Measurements from ENCODE around the gene ULK4. TPM values are rescaled to one million over a fixed set of nuclear protein-coding genes. Genes with fewer than 3 reads are reported as not detected.
A peak's percentile ranks its signal among the peaks of the same experiment; 100 is the strongest.

The ULK4 gene
- total RNA-seq, 2 donors from 2014 or later, result 30.5 to 31.5 TPM

DNA sequence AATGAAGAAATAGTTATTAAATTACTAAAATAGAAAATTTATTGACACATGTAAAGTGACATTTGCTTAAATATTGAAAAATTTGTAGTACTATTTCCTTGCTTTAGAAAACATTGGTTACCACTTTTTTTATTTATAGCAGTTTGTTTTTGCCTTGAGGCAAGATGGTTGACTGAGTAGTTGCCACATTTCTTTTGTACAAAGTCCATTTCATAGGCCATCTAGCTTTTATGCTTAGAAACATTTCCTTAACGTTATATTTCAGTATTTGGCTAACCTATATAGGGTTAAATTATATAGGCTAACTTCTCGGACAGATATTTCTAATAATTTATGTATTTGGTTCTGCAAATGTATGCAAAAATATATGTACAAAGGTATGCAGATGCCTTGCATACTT is 745.5 kb downstream of the ULK4 start:
- no peaks in the 10 kb centered on the region for H3K9me3 ChIP-seq (ENCODE audit: control insufficient read depth, low read length, poor library complexity, severe bottlenecking)
- Mint-ChIP-seq H3K4me1 (peaks cover 58% of the 10 kb centered on the region), H3K4me3 (no peak overlapping the region), H3K36me3 (ENCODE audit: low read depth) (no peaks in the 10 kb centered on the region), H3K27ac (no peak overlapping the region), H3K27me3 (no peaks in the 10 kb centered on the region)
- DNase-seq, result no peak
- ATAC-seq, result no peak

DNA sequence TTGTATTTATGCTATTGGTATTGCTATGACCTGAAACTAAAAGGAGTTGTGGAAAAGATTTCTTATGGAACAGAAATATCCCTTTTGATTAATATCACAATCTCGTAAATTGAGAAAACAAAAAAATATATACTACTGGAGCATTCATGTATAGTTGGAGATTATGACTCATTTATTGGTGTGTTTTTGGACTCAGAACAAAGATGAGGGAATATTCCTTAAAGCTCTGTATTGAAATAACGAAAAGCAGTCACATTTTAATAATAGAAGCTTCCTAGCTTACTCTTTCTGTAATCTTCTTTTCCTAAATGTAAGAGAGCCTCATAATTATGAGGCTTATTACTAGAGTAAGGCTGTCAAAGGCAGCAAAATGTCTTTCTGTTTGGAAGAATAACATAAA is 748.3 kb downstream of the ULK4 start:
- no peaks in the 10 kb centered on the region for H3K9me3 ChIP-seq (ENCODE audit: control insufficient read depth, low read length, poor library complexity, severe bottlenecking)
- Mint-ChIP-seq H3K4me3 (peak overlapping the region; percentile 42), H3K27ac (peak overlapping the region; percentile 17), H3K4me1 (peaks cover 60% of the 10 kb centered on the region), H3K27me3 (no peaks in the 10 kb centered on the region), H3K36me3 (ENCODE audit: low read depth) (no peaks in the 10 kb centered on the region)
- DNase-seq (no peak), ATAC-seq (no peak)

DNA sequence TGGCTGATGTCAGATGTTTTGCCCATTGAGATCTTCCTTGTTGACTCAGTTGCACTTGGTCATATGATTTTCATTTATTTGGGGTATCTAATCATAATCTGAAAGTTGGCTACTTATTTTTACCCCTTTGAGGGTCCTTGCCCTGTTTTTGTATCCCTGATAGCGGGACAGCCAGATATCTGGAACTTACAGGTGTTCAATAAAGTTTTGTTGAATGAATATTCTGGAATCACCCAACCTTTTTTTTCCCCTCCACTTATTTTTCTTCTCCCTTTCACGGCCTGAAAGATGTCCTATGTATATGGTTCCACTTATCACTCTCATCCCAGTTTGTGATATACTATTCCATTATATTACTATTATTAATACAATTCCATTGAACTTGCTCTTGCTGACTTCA is 749.8 kb downstream of the ULK4 start:
- Mint-ChIP-seq H3K36me3 (ENCODE audit: low read depth) (no peaks in the 10 kb centered on the region), H3K4me3 (no peak overlapping the region), H3K27ac (no peak overlapping the region), H3K4me1 (peaks cover 68% of the 10 kb centered on the region), H3K27me3 (no peaks in the 10 kb centered on the region)
- ATAC-seq (no peak), DNase-seq (no peak)
- no peaks in the 10 kb centered on the region for H3K9me3 ChIP-seq (ENCODE audit: control insufficient read depth, low read length, poor library complexity, severe bottlenecking)

DNA sequence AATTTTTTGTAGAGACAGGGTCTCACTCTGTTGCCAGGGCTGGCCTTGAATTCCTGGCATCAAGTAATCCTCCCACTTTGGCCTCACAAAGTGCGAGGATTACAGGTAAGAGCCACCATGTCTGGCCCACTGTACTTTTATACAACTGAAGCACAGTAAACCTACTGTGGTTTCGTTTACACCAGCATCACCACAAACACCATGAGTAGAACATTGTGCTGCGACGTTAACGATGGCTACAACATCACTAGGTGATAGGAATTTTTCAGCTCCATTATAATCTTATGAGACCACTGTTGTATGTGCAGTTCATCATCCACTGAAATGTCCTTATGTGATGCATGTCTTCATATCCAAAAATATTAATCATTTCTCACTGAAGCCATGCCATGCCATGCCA is 750.9 kb downstream of the ULK4 start:
- Mint-ChIP-seq H3K4me3 (no peak overlapping the region), H3K27me3 (no peaks in the 10 kb centered on the region), H3K4me1 (peaks cover 70% of the 10 kb centered on the region), H3K27ac (no peak overlapping the region), H3K36me3 (ENCODE audit: low read depth) (no peaks in the 10 kb centered on the region)
- DNase-seq, result no peak
- ATAC-seq, result no peak
- H3K9me3 ChIP-seq (ENCODE audit: control insufficient read depth, low read length, poor library complexity, severe bottlenecking), result no peaks in the 10 kb centered on the region

DNA sequence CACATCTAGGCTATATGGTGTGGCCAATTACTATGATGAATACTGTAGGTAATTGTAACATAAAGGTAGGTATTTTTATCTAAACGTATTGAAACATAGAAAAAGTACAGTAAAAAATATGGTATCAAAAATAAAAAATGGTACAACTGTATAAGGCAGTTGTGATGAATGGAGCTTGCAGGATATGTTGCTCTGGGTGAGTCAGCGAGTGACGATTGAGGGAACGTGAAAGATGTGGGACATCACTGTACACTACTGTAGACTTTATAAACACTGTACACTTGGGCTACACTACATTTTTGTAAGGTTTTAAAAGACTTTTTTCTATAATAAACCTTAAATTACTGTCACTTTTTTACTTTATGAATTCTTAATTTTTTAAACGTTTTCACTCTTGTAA is 752.3 kb downstream of the ULK4 start:
- peaks cover 72% of the 10 kb centered on the region for H3K4me1 Mint-ChIP-seq

DNA sequence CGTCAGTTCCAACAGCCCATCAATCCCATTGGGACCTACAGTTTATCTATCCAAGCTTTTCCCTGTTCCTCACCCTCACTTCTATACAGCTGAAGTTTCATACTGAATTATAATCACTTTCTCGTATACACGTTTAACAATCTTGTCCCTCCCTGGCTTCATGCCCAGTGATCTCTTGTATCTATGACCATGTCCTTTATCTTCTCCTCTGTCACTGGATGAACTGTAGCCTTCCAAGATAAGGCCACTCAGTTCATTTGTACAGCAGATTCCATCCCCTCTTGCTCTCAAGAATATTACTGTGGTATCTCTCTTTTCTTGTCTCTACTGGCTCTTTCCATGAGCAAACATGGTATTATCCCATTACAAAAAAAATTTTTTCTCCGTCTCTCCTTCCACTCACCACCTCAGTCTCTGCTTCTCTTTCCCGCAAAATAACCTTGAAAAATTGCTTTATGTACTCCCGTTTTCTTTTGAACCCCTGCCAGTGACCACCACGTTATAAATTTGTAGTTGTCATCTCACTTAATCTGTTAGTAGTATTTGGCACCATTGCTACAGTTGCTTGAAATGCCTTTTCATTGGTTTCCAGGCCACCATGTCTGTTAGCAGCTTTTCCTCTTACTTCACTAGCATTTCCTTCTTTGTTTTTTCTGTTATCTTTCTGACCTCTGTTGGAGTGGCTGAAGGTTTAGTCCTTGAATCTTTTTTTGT is 753.2 kb downstream of the ULK4 start:
- no peak for ATAC-seq
- Mint-ChIP-seq H3K4me3 (peak overlapping the region; percentile 1), H3K4me1 (peaks cover 73% of the 10 kb centered on the region), H3K36me3 (ENCODE audit: low read depth) (no peaks in the 10 kb centered on the region), H3K27ac (no peak overlapping the region), H3K27me3 (no peaks in the 10 kb centered on the region)
- DNase-seq, result no peak
- H3K9me3 ChIP-seq (ENCODE audit: control insufficient read depth, low read length, poor library complexity, severe bottlenecking), result no peaks in the 10 kb centered on the region

More for the DNA sequence above, 752.3 kb downstream of the ULK4 start:
- Mint-ChIP-seq H3K27me3 (no peaks in the 10 kb centered on the region), H3K36me3 (ENCODE audit: low read depth) (no peaks in the 10 kb centered on the region), H3K27ac (no peak overlapping the region), H3K4me3 (no peak overlapping the region)
- no peaks in the 10 kb centered on the region for H3K9me3 ChIP-seq (ENCODE audit: control insufficient read depth, low read length, poor library complexity, severe bottlenecking)
- DNase-seq (no peak), ATAC-seq (no peak)

DNA sequence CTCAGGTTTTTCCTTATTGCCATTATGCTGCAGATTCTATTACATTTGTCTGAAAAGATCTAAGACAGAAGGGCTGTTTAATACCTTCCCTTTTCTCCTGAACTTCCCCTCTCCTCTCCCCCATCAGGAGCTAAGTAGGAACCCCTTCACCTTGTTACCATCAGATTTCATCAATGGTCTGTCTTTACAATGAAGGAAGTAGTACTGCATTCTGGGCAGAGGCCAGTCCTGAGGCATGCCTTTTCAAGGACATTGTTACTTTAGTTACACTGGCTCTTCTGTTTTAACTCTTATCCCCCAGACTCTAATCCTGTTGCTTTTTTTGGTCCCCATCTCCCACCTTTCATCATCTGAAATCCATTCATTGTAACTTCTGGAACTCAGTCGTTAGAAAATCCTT is 754.5 kb downstream of the ULK4 start:
- H3K9me3 ChIP-seq (ENCODE audit: control insufficient read depth, low read length, poor library complexity, severe bottlenecking), result no peaks in the 10 kb centered on the region
- H3K4me1 Mint-ChIP-seq, result peaks cover 66% of the 10 kb centered on the region
- H3K36me3 Mint-ChIP-seq (ENCODE audit: low read depth), result no peaks in the 10 kb centered on the region
- no peaks in the 10 kb centered on the region for H3K27me3 Mint-ChIP-seq
- DNase-seq, result no peak
- H3K4me3 Mint-ChIP-seq, result peak overlapping the region; percentile 66
- no peak for ATAC-seq
- peak overlapping the region; percentile 4 for H3K27ac Mint-ChIP-seq

DNA sequence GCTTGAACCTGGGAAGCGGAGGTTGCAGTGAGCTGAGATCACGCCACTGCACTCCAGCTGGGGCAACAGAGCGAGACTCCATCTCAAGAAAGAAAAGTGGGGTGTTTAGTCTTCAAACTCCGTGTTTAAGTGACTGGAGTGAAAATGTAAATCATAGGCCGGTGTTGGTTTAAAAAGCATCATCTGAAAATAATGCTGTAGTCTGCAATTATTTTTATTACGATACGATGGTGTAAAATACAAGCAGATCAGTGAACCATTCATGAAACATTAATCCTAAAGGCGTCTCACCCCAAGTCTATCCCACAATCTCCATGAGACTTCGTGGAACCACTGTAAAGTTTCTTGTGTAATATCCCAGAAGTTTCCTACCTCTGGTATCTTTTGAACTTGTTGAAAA is 756.3 kb downstream of the ULK4 start:
- DNase-seq (no peak), ATAC-seq (no peak)
- Mint-ChIP-seq H3K4me3 (no peak overlapping the region), H3K27me3 (no peaks in the 10 kb centered on the region), H3K4me1 (peaks cover 70% of the 10 kb centered on the region), H3K27ac (peak overlapping the region; percentile 37), H3K36me3 (ENCODE audit: low read depth) (no peaks in the 10 kb centered on the region)
- H3K9me3 ChIP-seq (ENCODE audit: control insufficient read depth, low read length, poor library complexity, severe bottlenecking), result no peaks in the 10 kb centered on the region

DNA sequence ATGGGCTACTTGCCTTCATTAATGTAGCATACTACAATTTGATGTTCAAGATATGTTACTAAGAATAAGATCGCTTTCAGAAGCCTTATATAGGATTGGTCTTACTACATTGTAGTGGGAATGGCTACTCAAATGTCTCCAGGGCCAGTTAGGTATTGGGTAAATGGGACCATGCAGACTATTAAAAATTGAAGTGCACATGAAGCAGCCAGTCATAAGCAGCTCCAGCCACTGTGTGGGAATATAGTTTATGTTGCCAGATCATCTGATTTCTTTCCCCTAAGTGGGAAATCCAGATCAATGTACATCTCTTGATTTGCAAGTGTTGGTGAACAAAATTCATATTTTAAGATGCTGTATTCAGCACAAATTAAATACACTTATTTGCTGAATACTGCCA is 757.5 kb downstream of the ULK4 start:
- ATAC-seq (no peak), DNase-seq (no peak)
- Mint-ChIP-seq H3K4me1 (peaks cover 71% of the 10 kb centered on the region), H3K36me3 (ENCODE audit: low read depth) (peaks cover under 1% of the 10 kb centered on the region), H3K27ac (no peak overlapping the region), H3K27me3 (no peaks in the 10 kb centered on the region), H3K4me3 (peak overlapping the region; percentile 36)
- no peaks in the 10 kb centered on the region for H3K9me3 ChIP-seq (ENCODE audit: control insufficient read depth, low read length, poor library complexity, severe bottlenecking)

DNA sequence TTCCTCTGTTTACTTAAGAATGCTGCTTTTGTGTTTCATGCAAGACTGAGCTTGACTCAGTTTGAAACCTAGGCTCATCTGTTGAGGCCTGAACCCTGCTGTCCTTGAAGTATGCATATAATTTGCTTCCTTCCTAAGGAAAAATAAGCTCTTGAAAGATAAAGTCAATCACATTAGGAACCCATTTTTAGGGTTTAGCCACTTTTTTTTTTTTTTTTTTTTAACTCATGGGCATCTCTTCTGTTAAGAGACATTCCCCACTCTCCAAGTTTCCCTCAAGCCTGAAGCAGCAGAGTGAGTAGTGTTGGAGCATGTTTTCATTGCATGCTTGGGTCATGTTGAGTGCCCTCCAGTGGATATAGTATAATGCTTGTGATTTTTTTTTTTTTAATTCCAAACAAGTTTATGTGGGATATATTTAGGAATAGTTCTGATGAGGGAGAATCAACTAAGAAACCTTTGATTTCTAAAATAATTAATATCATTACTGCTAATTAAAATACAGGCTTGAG is 759.0 kb downstream of the ULK4 start:
- Mint-ChIP-seq H3K27ac (peak overlapping the region; percentile 92), H3K4me1 (peaks cover 61% of the 10 kb centered on the region), H3K36me3 (ENCODE audit: low read depth) (peaks cover 2% of the 10 kb centered on the region), H3K27me3 (no peaks in the 10 kb centered on the region), H3K4me3 (peak overlapping the region; percentile 99)
- DNase-seq (no peak), ATAC-seq (no peak)
- H3K9me3 ChIP-seq (ENCODE audit: control insufficient read depth, low read length, poor library complexity, severe bottlenecking), result no peaks in the 10 kb centered on the region

DNA sequence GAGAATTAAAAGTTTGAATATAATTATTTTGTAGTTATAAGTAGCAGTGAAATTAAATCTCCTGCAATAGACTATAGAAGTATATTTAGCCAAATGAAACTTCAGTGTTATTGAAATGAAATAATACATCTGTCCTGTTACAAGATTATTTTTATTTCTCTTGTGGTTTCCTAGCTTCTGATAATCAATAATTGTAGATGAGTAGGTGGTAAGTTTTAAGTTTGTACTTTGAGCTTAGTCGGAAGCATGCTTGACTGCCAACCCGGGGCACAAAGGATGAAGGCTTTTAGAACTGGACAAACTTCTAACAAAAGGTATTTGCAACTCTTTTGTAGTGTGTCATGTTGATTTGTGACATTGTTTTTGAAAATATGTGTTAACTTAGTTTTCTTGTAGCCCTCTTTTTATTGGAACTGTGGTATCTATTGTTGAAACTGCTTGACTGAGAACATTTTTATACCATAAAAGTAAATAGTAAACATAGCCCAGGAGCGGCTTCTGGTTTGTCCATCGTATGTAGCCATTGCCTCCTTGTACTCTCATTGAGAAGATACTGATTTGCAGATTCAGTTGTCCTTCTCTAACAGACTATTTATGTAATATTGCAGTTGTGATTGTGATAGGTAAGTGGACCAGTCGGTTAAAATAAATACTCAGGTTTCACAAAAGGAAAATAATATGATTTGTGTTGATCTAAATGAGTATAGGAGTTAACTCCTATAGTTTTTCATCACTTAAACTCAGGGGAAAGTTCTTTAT is 759.6 kb downstream of the ULK4 start:
- peaks cover 55% of the 10 kb centered on the region for H3K4me1 Mint-ChIP-seq
- no peaks in the 10 kb centered on the region for H3K9me3 ChIP-seq (ENCODE audit: control insufficient read depth, low read length, poor library complexity, severe bottlenecking)
- H3K27me3 Mint-ChIP-seq, result no peaks in the 10 kb centered on the region
- DNase-seq, result no peak
- peak overlapping the region; percentile 99 for H3K4me3 Mint-ChIP-seq
- H3K27ac Mint-ChIP-seq, result peak overlapping the region; percentile 92
- peaks cover 2% of the 10 kb centered on the region for H3K36me3 Mint-ChIP-seq (ENCODE audit: low read depth)
- no peak for ATAC-seq

DNA sequence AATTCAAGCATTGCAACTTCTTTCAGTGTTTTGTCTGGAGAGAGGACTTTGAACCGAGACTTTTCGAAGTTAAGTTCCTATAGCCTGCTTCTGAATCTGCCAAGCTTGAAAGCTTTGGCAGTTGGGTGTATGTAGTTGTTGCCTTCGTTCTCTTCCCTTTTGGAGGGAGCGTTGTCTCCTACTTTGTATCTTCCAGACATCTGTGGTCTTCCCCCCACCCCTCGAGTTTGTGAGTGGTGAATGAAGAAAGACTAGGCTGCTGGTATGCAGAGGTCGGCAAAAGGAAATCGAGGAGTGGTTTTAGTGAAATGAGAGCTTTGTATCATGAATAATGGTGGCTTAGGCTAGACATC is 761.3 kb downstream of the ULK4 start:
- DNase-seq, result no peak
- H3K9me3 ChIP-seq (ENCODE audit: control insufficient read depth, low read length, poor library complexity, severe bottlenecking), result no peaks in the 10 kb centered on the region
- Mint-ChIP-seq H3K4me1 (peaks cover 42% of the 10 kb centered on the region), H3K27ac (peak overlapping the region; percentile 92), H3K27me3 (no peaks in the 10 kb centered on the region), H3K4me3 (peak overlapping the region; percentile 99), H3K36me3 (ENCODE audit: low read depth) (peaks cover 2% of the 10 kb centered on the region)
- ATAC-seq, result no peak

DNA sequence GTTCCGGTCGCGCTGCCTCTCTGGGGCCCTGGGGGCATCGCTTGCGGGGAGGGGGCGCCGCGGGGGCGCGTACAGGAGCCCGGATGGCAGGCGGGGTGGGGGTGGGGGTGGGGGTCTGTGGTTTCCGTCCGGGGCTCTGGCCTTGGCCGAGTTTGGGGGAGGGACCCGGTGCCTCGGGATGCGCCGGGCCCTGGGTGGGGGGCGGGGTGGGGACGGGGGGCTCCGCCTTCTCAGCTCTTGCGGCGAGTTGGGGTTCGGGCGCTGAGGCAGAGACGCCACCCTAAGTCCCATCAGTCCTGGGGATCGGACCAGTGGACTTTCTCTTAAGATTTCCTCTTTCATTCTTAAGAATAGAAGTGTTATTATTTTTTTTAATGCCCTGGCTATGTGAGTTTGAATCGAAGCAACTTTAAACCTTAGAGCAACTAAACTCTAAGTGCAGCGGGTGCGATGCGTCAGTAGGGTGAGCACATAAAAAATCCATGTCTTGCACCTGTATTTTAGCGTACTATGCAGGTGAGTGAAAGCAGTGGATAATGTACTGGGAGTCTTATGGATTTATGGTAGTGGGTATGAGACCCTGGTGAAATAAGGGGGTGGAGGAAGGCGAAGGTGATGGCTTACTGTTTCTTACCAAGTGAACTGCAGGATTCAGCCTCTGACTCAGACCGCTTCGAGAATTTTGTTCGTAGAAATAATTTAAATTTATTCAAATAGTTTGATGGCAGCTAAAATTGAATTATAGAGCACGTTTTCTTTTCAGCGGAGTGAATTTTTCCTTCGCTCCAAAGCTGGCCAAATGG is 761.8 kb downstream of the ULK4 start:
- no peaks in the 10 kb centered on the region for H3K27me3 Mint-ChIP-seq
- peak in 2 of 3 donors; percentile 28 to 47 for DNase-seq
- peaks cover 2% of the 10 kb centered on the region for H3K36me3 Mint-ChIP-seq (ENCODE audit: low read depth)
- H3K27ac Mint-ChIP-seq, result peak overlapping the region; percentile 92
- peak; percentile 15 for ATAC-seq
- H3K9me3 ChIP-seq (ENCODE audit: control insufficient read depth, low read length, poor library complexity, severe bottlenecking), result no peaks in the 10 kb centered on the region
- peaks cover 37% of the 10 kb centered on the region for H3K4me1 Mint-ChIP-seq
- H3K4me3 Mint-ChIP-seq, result peak overlapping the region; percentile 99

Data from T-helper 17 cell (primary cell).